HG03432 (cell line): ENCODE data around the gene EDA2R.

ENCODE experiments used
- ATAC-seq: cut with Tn5 transposase; IDR thresholded peaks from one replicate; pipeline ENCODE4 v1.9.1; 2021; ENCODE audit warnings: mild to moderate bottlenecking, moderate library complexity; ENCODE audit not compliant: unreplicated experiment

The EDA2R gene, protein sequence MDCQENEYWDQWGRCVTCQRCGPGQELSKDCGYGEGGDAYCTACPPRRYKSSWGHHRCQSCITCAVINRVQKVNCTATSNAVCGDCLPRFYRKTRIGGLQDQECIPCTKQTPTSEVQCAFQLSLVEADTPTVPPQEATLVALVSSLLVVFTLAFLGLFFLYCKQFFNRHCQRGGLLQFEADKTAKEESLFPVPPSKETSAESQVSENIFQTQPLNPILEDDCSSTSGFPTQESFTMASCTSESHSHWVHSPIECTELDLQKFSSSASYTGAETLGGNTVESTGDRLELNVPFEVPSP

DNA sequence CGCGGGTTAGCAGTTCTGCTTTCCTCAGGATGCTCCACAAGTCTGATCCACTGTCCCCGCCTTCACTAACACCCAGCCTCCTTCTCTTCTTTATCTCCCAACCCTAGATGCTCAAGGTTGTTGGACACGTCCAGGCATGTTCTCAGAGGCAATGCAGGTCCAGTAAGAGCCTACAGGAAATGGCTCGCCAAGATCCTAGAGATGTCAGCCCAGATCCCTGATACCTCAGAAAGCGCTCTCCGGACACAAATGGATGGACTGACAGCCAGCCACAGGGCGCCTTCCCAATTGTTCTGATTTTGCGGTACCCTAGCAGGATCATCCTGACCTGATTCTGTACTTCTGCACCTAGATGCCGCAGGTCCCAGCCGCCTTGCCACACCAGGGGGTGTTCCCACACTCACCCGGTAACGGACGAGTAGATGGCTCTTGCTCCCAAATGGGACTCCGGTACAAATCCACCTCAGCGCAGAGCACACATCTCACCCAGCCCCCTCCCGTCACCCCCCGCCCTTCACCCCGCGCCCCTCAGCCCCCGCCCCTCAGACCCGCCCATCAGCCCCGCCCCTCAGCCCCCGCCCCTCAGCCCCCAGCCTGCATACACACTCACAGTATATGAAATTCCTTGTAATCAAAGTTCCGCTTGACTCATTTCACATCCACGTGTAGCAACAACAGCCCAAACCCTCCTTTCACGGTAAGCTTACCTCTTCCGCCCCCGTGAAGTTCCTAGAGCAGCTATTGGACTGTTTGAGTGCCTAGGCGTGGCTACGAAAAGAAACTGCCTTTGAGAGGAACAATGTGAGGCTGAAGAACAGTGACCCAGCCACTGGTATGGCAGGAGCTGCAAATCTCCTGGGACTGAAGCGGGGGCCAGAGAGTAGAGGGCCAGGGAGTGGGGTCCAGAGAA lies at the start of gene EDA2R:
TSS of gene EDA2R (minus strand) at position 488 of the 910 bp plus-strand sequence. CDS start 23,058 bp downstream, outside the sequence.
- ATAC-seq, result peak; percentile 93

GRCh38 chrX:66684196-66684595 lies 45.3 kb upstream of the EDA2R start:
- no peak for ATAC-seq

GRCh38 chrX:66680451-66680850 lies 41.6 kb upstream of the EDA2R start:
- ATAC-seq, result no peak

DNA sequence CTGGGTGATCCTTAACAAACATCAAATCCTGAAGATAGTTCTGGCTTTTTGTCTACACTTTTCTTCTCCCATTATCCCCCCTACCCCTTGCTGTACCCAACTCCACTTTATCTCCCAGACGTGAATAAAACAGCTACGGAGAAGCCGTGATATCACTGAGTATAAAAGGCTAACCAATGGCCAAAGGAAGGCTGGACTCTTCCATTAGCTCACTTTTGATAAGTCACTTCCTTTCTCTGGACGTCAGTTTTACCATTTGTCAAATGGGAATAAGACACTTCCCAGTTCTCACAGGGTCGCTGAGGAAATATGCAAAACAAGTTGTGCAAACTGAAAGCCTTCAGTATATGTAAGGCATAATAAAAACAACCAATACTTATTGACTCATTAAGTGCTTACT lies 38.6 kb upstream of the EDA2R start:
- ATAC-seq, result no peak

DNA sequence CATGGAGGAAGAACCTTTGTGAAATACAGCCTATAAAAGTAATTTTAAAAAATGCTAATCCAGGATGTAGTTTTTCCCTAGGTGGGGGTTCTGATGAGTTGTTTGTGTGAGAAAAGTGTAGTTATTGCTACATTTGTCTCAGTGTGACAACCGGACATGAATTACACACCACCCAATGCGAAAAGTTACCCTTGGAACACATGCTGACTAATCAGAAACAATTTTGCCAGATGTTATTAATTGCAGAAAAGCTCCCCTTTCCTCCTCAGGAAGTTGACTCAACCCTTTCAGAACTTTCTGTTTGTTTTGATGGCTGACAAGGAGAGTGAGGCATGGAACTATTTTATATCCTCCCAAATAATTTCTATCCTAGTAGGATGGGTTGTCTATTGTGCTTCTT lies 38.1 kb upstream of the EDA2R start:
- no peak for ATAC-seq

DNA sequence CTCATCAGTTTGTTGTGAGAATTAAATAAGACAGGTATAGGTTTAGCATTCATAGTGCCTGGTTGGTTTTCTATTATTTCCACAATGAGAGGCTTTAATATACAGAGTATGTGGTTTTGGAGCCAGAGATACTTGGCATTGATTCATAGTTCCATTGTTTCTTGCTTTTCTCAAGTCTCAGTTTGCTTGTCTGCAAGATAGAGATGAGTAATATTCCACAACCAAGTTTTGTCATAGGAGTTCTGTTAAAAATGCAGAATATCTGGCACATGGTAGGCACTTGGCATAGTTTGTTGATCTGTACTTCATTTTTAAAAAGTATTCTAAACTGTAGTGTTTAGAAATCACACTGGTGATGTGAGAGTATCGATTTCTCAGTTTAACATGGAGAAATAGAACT lies 37.5 kb upstream of the EDA2R start:
- no peak for ATAC-seq

DNA sequence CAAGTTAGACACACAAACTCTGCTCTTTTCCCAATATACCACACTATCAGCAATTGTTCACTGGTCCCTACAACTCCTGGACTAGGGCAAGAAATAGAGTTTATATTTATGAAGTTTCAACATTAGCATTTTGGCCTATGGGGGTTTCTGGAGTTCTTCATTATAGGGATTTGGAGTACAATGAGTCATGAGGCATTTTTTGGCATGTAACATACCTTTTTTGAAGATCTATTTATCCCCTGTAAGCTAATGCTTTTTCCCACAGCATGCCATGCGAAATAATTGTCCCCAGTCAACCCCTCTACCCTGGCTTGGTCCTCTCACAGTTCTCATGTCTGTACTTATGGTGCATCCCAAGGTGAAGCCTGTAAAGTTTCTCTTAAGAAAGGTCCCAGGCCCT lies 36.7 kb upstream of the EDA2R start:
- ATAC-seq, result no peak

DNA sequence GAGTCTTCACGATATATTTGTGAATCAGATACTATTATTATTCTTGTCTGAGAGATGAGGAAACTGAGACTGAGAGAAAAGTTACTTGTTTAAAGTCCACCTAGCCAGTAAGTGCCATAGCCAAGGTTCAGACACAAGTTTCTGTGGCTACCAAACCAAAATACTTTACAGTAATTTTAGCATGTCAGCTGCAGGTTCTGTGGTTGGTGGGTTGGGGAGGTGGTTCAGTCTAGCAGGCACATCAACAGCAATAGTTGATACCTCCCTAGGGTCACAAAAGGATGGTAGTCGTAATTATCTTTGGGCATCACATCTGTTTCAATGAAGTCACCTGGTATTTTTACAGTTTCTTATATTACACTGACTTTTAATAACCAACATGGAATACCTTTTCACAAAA lies 35.6 kb upstream of the EDA2R start:
- ATAC-seq, result peak; percentile 82

DNA sequence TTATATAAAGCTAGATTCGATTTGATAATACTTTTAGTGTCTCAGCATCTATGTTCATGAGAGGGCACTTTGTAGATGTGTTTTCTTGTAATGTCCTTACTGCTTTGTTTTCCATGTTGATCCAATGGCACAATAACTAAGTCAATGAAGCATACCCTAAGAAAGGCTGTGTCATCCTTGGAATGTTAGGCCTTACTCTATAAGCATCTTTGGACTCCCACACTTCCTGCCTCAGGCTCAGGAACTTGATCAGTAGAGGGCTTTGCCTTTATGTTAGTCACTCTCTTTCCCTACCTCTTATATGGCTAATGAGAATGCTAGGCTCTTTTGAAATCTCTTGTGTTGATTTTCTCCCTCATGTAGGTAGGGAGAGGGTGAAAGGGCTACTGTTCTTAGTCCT lies 33.2 kb upstream of the EDA2R start:
- no peak for ATAC-seq

DNA sequence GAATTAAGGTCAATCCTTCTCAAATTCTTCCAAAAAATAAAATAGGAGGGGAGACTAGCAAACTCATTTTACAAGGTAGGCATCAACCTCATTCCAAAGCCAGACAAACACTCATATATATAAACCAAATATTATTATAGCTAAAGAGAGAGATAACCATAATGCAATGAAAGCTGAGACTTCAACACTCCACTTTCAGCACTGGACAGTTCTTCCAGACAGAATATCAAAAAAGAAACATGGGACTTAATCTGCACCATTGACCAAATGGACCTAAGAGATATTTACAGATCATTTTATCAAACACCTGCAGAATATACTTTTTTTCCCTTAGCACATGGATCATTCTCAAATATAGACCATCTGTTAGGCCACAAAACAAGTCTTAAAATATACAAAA lies 15.5 kb upstream of the EDA2R start:
- ATAC-seq, result no peak

- ATAC-seq, result no peak
Observed at GRCh38 chrX:66635360-66635759, 3.5 kb downstream of the EDA2R start.

DNA sequence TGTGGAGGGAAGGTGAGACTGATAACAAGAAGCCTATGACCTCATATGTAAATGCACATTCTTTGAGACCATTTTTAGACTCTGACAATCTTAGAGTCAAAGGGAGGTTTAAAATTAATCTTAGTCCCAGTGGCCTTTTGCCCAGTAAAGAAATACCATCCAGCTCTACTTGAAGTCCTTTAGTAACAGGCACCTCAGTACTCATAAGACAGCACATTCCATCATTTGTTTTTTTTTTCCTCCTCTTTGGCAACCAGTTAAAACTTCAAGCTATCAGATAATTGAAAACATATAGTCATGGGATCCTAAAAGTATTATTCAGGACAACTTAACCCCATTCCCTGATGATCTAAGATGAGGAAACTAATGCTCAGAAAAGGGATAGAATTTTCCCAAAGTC lies 4.6 kb downstream of the EDA2R start:
- no peak for ATAC-seq

DNA sequence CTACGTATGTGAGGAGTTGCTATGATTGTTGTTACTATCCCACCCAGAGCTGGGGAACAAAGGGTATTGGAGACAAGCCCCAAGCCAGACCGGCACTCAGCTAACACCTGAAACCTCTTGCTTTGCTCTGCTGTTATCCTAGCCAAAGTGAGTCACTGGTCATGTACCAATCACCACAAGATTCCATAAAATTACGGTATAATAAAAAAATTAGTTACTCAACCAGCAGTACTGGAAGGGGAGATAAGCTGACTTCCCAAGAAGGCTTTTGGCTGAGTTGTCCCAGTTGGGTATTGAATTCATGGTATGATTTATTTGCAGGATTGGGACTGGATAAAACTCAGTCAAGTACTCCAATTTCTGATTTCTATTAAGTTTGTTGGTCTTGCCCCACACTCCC lies 5.3 kb downstream of the EDA2R start:
- ATAC-seq, result no peak

- no peak for ATAC-seq
Observed at GRCh38 chrX:66632981-66633380, 5.9 kb downstream of the EDA2R start.

DNA sequence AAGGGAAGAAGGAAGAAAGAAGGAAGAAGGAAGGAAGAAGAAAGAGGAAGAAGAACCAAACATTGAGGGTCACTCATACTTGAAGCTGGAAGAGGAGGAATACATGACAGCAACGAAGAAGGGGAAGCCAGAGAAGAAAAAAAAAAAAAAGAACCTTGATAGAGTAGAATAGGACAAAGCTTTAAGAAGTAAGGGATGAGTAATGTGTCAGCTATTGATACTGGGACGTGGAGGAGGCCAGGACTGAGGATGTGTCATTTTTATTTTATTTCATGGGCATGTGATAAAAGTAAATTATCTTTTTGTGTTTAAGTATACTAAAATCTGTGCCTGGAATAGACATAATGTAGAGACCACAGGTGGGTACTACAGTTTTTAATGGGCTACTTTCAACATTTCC lies 6.4 kb downstream of the EDA2R start:
- ATAC-seq, result no peak

DNA sequence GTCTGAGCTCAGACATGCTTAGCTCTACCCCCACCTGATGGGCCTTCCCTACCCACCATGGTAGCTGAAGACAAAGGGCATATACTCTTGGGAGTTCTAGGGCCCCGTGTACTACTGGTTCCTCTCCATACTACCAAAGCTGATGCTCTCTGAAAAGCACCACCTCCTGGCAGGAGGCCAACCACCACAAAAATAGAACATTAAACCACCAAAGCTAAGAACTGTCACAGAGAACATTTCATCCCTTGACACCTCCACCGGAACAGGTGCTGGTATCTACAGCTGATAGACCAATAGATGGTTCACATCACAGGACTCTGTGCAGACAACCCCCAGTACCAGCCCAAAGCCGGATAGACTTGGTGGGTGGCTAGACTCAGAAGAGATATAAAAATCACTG lies 13.4 kb downstream of the EDA2R start:
- ATAC-seq, result peak; percentile 89

DNA sequence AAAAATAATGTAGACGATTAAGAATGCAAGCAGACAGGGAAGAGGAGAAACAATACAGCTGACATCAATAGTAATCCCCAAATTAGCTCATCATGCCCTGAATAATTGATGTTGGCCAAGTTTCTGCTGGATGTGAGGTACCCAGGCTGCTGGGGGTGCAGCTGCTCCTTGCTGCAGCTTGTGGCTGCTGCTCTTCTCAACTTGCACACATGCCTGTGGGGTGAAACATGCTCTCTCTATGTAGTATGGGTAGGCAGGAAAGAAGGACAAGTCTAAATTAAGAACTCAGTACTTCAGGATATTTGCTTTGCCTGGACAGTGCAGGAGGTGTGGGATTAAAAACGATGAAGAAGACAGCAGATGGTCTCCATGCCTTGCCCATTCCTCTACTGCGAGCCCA lies 16.7 kb downstream of the EDA2R start:
- no peak for ATAC-seq

- no peak for ATAC-seq
Observed at GRCh38 chrX:66616944-66617343, 21.9 kb downstream of the EDA2R start.

DNA sequence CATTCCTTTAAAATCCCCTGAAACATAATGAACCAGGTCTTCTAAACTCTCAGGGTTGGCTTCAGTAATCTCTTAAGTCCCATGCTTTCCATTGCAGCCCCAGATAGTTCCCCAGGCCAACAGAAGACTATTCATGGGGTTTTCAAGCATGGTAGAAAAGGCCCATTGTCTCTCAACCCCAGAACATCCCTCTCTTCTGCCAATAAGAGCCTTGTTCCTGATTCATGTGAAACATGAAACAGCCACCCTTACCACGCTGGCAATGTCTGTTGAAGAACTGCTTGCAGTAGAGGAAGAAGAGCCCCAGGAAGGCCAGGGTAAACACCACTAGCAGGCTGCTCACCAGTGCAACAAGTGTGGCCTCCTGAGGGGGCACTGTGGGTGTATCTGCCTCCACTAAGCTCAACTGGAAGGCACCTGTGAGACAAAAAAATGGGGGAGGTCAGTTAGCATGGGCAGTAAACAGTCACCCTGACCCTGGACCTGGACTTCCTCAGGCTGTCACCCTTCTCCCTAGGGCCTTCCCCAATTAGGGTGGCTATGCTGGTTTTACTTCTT lies 36.4 kb downstream of the EDA2R start:
- ATAC-seq, result no peak

- ATAC-seq, result no peak
Observed at GRCh38 chrX:66601522-66601921, 37.4 kb downstream of the EDA2R start.

GRCh38 chrX:66579219-66579618 lies 59.7 kb downstream of the EDA2R start:
- no peak for ATAC-seq

DNA sequence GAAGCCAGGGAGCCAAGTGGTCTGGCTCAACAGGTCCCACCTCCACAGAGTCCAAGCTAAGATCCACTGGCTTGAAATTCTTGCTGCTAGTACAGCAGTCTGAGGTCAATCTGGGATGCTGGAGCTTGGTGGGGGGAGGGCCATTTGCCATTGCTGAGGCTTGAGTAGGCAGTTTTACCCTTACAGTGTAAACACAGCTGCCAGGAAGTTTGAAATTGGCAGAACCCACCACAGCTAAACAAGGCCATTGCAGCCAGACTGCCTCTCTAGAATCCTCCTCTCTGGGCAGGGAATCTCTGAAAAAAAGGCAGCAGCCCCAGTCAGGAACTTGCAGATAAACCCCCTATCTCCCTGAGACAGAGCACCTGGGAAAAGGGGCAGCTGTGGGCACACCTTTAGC lies 84.9 kb downstream of the EDA2R start:
- ATAC-seq, result no peak
